HG02763 (cell line): ENCODE measurements around the gene COPS8.

Experiments
- ATAC-seq: cut with Tn5 transposase; IDR thresholded peaks from one replicate; pipeline ENCODE4 v1.9.1; 2021; ENCODE audit warnings: mild to moderate bottlenecking, moderate library complexity; ENCODE audit not compliant: unreplicated experiment

COPS8 gene

GRCh38 chr2:237129625-237130263 is 44.1 kb downstream of the COPS8 start:
- no peak for ATAC-seq

GRCh38 chr2:237130562-237131421 is 45.1 kb downstream of the COPS8 start:
- ATAC-seq: no peak

- no peak for ATAC-seq
Observed at GRCh38 chr2:237131749-237132533, 46.3 kb downstream of the COPS8 start.

GRCh38 chr2:237132799-237133198 is 47.1 kb downstream of the COPS8 start:
- no peak for ATAC-seq

- no peak for ATAC-seq
Observed at GRCh38 chr2:237134321-237135230, 48.9 kb downstream of the COPS8 start.

GRCh38 chr2:237136824-237137223 is 51.1 kb downstream of the COPS8 start:
- no peak for ATAC-seq

GRCh38 chr2:237137626-237138323 is 52.1 kb downstream of the COPS8 start:
- ATAC-seq: no peak

- ATAC-seq: no peak
Observed at GRCh38 chr2:237139123-237139675, 53.5 kb downstream of the COPS8 start.

GRCh38 chr2:237140689-237141285 is 55.1 kb downstream of the COPS8 start:
- no peak for ATAC-seq

GRCh38 chr2:237141571-237142051 is 55.9 kb downstream of the COPS8 start:
- ATAC-seq: no peak

GRCh38 chr2:237143118-237143517 is 57.4 kb downstream of the COPS8 start:
- ATAC-seq: no peak

- no peak for ATAC-seq
Observed at GRCh38 chr2:237143676-237144440, 58.2 kb downstream of the COPS8 start.

GRCh38 chr2:237144516-237144915 is 58.8 kb downstream of the COPS8 start:
- no peak for ATAC-seq

- no peak for ATAC-seq
Observed at GRCh38 chr2:237147317-237147716, 61.6 kb downstream of the COPS8 start.

- ATAC-seq: no peak
Observed at GRCh38 chr2:237148624-237149023, 62.9 kb downstream of the COPS8 start.

- no peak for ATAC-seq
Observed at GRCh38 chr2:237149425-237149824, 63.7 kb downstream of the COPS8 start.
